Measurements from ENCODE around the gene RPS8. TPM values are rescaled to one million over a fixed set of nuclear protein-coding genes. Genes with fewer than 3 reads are reported as not detected.

RPS8 gene
- total RNA-seq, result 2,598 and 3,490 TPM in 2 replicates

GRCh38 chr1:44775078-44775929, at the start of gene RPS8:
Gene RPS8, plus strand, starts transcription at chr1:44775540. Its CDS starts 57 bp downstream, at chr1:44775597.

GRCh38 chr1:44730741-44731512, 44.4 kb upstream of the RPS8 start, which contains the start of gene RNU5D-1:
Gene RNU5D-1, minus strand, starts transcription at chr1:44731170.

GRCh38 chr1:44739307-44740178, 35.8 kb upstream of the RPS8 start, which contains the start of gene KIF2C:
Gene KIF2C, plus strand, starts transcription at chr1:44739837. Its CDS starts 96 bp downstream, at chr1:44739933.

GRCh38 chr1:44788120-44788860, 12.9 kb downstream of the RPS8 start, which contains the start of gene BEST4:
Gene BEST4, minus strand, starts transcription at chr1:44788170. Its CDS starts 465 bp downstream, at chr1:44787705.

GRCh38 chr1:44799770-44800584, 24.6 kb downstream of the RPS8 start, which contains the start of gene PLK3:
Gene PLK3, plus strand, starts transcription at chr1:44800377. Its CDS starts 87 bp downstream, at chr1:44800464.

GRCh38 chr1:44806704-44807363, 31.5 kb downstream of the RPS8 start, which contains the start of gene DYNLT4:
Gene DYNLT4, minus strand, starts transcription at chr1:44807351. Its CDS starts 683 bp downstream, at chr1:44806668.

GRCh38 chr1:44808063-44808937, 33.0 kb downstream of the RPS8 start, which contains the start of gene BTBD19:
Gene BTBD19, plus strand, starts transcription at chr1:44808523. Its CDS starts 298 bp downstream, at chr1:44808821.

Other genes with a start within 250 kb of the RPS8 start
- 3.9 and 8.1 TPM in 2 replicates for gene TMEM53, start 101.1 kb upstream of the RPS8 start, total RNA-seq
- not detected in 2 replicates for gene ARMH1, start 100.8 kb upstream of the RPS8 start, total RNA-seq
- gene RNU5D-1, start 44.4 kb upstream of the RPS8 start, total RNA-seq, result not detected in 2 replicates
- 6.1 and 10.4 TPM in 2 replicates for gene KIF2C, start 35.7 kb upstream of the RPS8 start, total RNA-seq
- not detected in 2 replicates for gene BEST4, start 12.6 kb downstream of the RPS8 start, total RNA-seq
- gene PLK3, start 24.8 kb downstream of the RPS8 start, total RNA-seq, result 17.9 and 18.1 TPM in 2 replicates
- 0.16 TPM in 1 of 2 replicates, not detected in the other for gene DYNLT4, start 31.8 kb downstream of the RPS8 start, total RNA-seq
- 2.7 and 6.2 TPM in 2 replicates for gene BTBD19, start 33.0 kb downstream of the RPS8 start, total RNA-seq
- 0.18 TPM in 1 of 2 replicates, not detected in the other for gene PTCH2, start 67.7 kb downstream of the RPS8 start, total RNA-seq
- gene EIF2B3, start 211.1 kb downstream of the RPS8 start, total RNA-seq, result 20.9 and 32.4 TPM in 2 replicates
- 23.0 and 26.5 TPM in 2 replicates for gene HECTD3, start 235.8 kb downstream of the RPS8 start, total RNA-seq
- 119 TPM in 2 replicates for gene UROD, start 236.7 kb downstream of the RPS8 start, total RNA-seq

All from cardiac atrium fibroblast (primary cell).